Hepatocyte (in vitro differentiated cells): ENCODE results near the gene PANK2. TPM values are rescaled to one million over a fixed set of nuclear protein-coding genes. Genes with fewer than 3 reads are reported as not detected.
"Not testable (repeated sequence)": the region's sequence is repeated elsewhere in the genome, so short reads cannot be mapped to it uniquely, and the experiment has no call there.

Experiments
- DNase-seq: peaks from one replicate; pipeline ENCODE4 v3.0.0-alpha.2; 2016; ENCODE audit warnings: low spot score
- H2AFZ ChIP-seq: fragments of 200-600 bp; sonication (generic); 2 replicates; pipeline ENCODE4 v1.6.0; 2016; ENCODE audit warnings: antibody characterized with exemption, mild to moderate bottlenecking
- H3K27ac ChIP-seq: fragments of 200-600 bp; sonication (generic); 2 replicates; pipeline ENCODE4 v1.5.1; 2016; ENCODE audit warnings: mild to moderate bottlenecking
- H3K27me3 ChIP-seq: fragments of 200-600 bp; sonication (generic); 2 replicates; pipeline ENCODE4 v1.6.1; 2016
- H3K36me3 ChIP-seq: fragments of 200-600 bp; sonication (generic); replicated peaks from 2 replicates; pipeline ENCODE4 v1.5.1; 2016; ENCODE audit warnings: low read depth; ENCODE audit not compliant: insufficient read depth
- H3K4me1 ChIP-seq: fragments of 200-600 bp; sonication (generic); 2 replicates; pipeline ENCODE4 v1.5.1; 2016; ENCODE audit warnings: mild to moderate bottlenecking, moderate library complexity; ENCODE audit not compliant: insufficient read depth
- H3K4me2 ChIP-seq: fragments of 200-600 bp; sonication (generic); 2 replicates; pipeline ENCODE4 v1.6.0; 2016
- H3K4me3 ChIP-seq: fragments of 200-600 bp; sonication (generic); 2 replicates; pipeline ENCODE4 v1.5.1; 2016; ENCODE audit warnings: mild to moderate bottlenecking
- H3K79me2 ChIP-seq: fragments of 200-600 bp; sonication (generic); 2 replicates; pipeline ENCODE4 v1.6.0; 2017; ENCODE audit warnings: mild to moderate bottlenecking
- H3K9me2 ChIP-seq: fragments of 200-600 bp; sonication (generic); replicated peaks from 2 replicates; pipeline ENCODE4 v1.6.0; 2017; ENCODE audit warnings: mild to moderate bottlenecking; ENCODE audit not compliant: insufficient read depth
- H3K9me3 ChIP-seq: fragments of 200-600 bp; sonication (generic); 2 replicates; pipeline ENCODE4 v1.5.1; 2016; ENCODE audit warnings: low read depth, mild to moderate bottlenecking
- H4K20me1 ChIP-seq: fragments of 200-600 bp; sonication (generic); 2 replicates; pipeline ENCODE4 v1.6.0; 2016; ENCODE audit warnings: mild to moderate bottlenecking; ENCODE audit not compliant: insufficient read depth, poor library complexity, severe bottlenecking
- CTCF ChIP-seq: fragments of 200-600 bp; sonication (generic); IDR thresholded peaks from 2 replicates; pipeline ENCODE4 v1.5.1; 2016; ENCODE audit warnings: antibody characterized with exemption, mild to moderate bottlenecking; ENCODE audit not compliant: poor library complexity
- EZH2 ChIP-seq: fragments of 200-600 bp; sonication (generic); IDR thresholded peaks from 2 replicates; pipeline ENCODE4 v1.6.1; 2016; ENCODE audit warnings: antibody characterized with exemption, mild to moderate bottlenecking, borderline replicate concordance
- EZH2phosphoT487 ChIP-seq: fragments of 200-600 bp; sonication (generic); IDR thresholded peaks from one replicate; pipeline ENCODE4 v1.6.1; 2018; ENCODE audit warnings: antibody characterized with exemption, mild to moderate bottlenecking, low read depth, moderate library complexity; ENCODE audit not compliant: unreplicated experiment, severe bottlenecking
- WGBS: methylation state at CpG from one replicate; pipeline ENCODE4 v1.1.6; 2016; ENCODE audit warnings: low lambda C conversion rate; ENCODE audit errors: missing lambda C conversion rate; 5-methylcytosine and 5-hydroxymethylcytosine counted together
- polyA plus RNA-seq: library from polyadenylated mRNA; unstranded; fragments of >200 nt; fragmentation: Nextera tagmentation; extraction: Ambion mirVana; gene quantifications from 2 replicates; pipeline ENCODE4 v1.2.1, GENCODE V29; 2016
- total RNA-seq: library from RNA; depleted of rRNA; stranded (reverse); fragments of >200 nt; gene quantifications from 2 replicates; pipeline ENCODE4 v1.2.3, GENCODE V29; 2014

PANK2 gene
- total and polyA plus RNA-seq, 2 experiments from 2014 or later: 24.1 to 37.6 TPM

DNA sequence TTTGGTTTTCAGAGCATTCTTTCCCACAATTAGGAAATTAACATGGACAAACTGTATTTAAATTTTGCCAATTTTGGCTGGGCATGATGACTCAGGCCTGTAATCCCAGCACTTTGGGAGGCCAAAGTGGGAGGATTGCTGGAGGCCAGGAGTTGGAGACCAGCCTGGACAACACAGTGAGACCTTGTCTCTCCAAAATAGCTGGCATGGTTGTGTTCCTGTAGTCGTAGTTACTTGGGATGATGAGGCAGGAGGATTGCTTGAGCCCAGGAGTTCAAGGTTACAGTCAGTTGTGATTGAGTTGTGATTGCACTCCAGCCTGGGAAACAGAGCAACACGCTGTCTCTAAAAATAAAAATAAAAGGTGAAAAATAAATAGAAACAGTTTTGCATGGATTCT lies 15.0 kb downstream of the PANK2 start:
- TF ChIP-seq CTCF (no peak), EZH2 (no peak), EZH2phosphoT487 (no peak)
- Histone ChIP-seq H3K27me3 (no peaks in the 10 kb centered on the region), H3K4me2 (no peak overlapping the region), H2AFZ (no peak overlapping the region), H4K20me1 (peaks cover 96% of the 10 kb centered on the region), H3K27ac (no peak overlapping the region), H3K36me3 (no peaks in the 10 kb centered on the region), H3K4me1 (no peaks in the 10 kb centered on the region), H3K4me3 (no peak overlapping the region), H3K9me2 (no peaks in the 10 kb centered on the region), H3K79me2 (peaks cover 100% of the 10 kb centered on the region), H3K9me3 (no peaks in the 10 kb centered on the region)
- 83% methylated on average over 2 of the region's 2 CpGs for WGBS
- DNase-seq: no peak

DNA sequence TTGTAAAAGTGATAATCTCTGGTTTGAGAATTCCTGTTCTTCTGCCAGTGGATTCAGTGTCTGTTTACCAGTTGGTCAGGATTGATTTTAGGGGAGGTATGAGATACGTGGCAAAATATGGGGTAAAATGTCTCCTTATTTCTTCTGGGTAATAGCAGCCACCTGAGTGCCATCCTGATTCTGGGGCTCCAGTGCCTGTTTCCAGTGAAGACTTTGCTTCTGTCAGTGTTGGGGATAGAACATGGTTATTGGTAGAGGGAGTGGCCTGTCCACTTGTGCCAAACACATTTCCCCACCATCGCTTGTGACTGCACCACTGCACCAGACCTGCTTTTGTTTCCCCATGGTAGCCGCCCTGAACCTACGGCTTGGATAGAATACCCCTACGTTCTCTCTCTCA lies 15.7 kb downstream of the PANK2 start:
- Histone ChIP-seq H3K9me3 (no peaks in the 10 kb centered on the region), H4K20me1 (peaks cover 96% of the 10 kb centered on the region), H3K4me2 (no peak overlapping the region), H3K4me3 (no peak overlapping the region), H3K79me2 (peaks cover 100% of the 10 kb centered on the region), H3K27me3 (no peaks in the 10 kb centered on the region), H3K4me1 (no peaks in the 10 kb centered on the region), H3K27ac (no peak overlapping the region), H2AFZ (no peak overlapping the region), H3K36me3 (no peaks in the 10 kb centered on the region), H3K9me2 (no peaks in the 10 kb centered on the region)
- TF ChIP-seq EZH2 (no peak), CTCF (no peak), EZH2phosphoT487 (no peak)
- no peak for DNase-seq
- 91% methylated on average over 5 of the region's 5 CpGs for WGBS

DNA sequence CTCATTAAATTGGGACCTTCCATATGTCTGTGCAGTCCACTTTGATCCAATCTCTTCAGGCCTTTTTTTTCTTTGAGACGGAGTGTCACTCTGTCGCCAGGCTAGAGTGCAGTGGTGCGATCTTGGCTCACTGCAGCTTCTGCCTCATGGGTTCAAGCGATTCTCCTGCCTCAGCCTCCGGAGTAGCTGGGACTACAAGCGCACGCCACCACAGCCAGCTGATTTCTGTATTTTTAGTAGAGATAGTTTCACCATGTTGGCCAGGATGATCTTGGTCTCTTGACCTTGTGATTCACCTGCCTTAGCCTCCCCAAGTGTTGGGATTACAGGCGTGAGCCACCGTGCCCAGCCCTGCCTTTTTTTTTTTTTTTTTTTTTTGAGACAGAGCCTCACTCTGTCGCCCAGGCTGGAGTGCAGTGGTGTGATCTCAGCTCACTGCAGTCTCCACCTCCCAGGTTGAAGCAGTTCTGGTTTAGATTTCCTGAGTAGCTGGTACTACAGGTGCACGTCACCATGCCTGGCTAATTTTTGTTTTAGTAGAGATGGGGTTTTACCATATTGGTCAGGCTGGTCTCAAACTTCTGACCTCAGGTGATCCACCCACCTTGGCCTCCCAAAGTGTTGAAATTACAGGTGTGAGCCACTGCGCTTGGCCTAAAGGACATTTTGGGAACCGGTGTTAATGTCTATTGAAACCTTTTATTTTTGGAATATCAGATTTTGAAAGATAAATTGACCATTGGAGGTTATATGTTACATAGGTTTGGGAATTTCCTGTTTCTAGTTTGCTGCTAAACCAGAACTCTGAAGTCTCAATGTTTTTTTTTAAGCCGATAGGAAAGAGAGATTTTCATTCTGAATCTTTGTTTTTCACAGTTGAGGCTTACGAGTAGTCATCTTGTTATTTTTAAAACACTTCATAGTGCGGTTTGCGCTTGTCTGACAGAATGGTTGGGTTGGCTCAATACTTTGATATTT lies 17.8 kb downstream of the PANK2 start:
- WGBS: 93% methylated on average over 17 of the region's 17 CpGs
- H3K27me3 ChIP-seq, H3K36me3 ChIP-seq, H3K4me3 ChIP-seq, H3K9me3 ChIP-seq, DNase-seq, H3K4me2 ChIP-seq, H3K4me1 ChIP-seq, H3K27ac ChIP-seq, H2AFZ ChIP-seq, H3K9me2 ChIP-seq: not testable (repeated sequence)
- peaks cover 96% of the 10 kb centered on the region for H4K20me1 ChIP-seq
- H3K79me2 ChIP-seq: peaks cover 99% of the 10 kb centered on the region

DNA sequence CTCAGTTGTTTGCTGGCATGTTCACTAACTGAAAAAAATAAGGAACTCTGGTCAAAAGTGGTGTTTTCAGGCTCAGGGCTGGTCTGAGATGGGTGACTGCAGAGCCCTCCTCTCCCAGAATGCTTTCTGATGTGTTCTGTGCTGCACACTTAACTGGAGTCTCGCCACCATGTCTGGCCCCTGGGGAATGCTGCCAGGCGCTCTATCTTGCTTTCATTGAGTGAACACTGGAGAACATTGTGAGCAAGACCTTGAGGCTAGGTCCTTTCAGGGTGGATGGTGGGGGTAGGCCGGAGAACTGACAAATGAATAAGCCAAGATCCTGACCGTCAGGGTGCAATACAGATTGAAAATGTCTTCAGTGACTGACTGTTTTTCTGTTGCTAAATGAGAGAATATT lies 19.5 kb downstream of the PANK2 start:
- peaks cover 83% of the 10 kb centered on the region for H4K20me1 ChIP-seq
- H3K4me3 ChIP-seq: no peak overlapping the region
- H3K9me3 ChIP-seq: no peaks in the 10 kb centered on the region
- 98% methylated on average over 4 of the region's 4 CpGs for WGBS
- H3K4me1 ChIP-seq: no peaks in the 10 kb centered on the region
- DNase-seq: no peak
- no peaks in the 10 kb centered on the region for H3K27me3 ChIP-seq
- no peak overlapping the region for H3K27ac ChIP-seq
- no peak overlapping the region for H3K4me2 ChIP-seq
- H2AFZ ChIP-seq: no peak overlapping the region
- H3K36me3 ChIP-seq: no peaks in the 10 kb centered on the region
- no peak for TF ChIP-seq EZH2phosphoT487
- no peak for TF ChIP-seq EZH2
- no peak for TF ChIP-seq CTCF
- H3K9me2 ChIP-seq: no peaks in the 10 kb centered on the region
- peaks cover 99% of the 10 kb centered on the region for H3K79me2 ChIP-seq
